HG03045 (cell line): Measurements from ENCODE around the gene DOCK10.

Experiments
- ATAC-seq: cut with Tn5 transposase; IDR thresholded peaks from one replicate; pipeline ENCODE4 v1.9.1; 2021; ENCODE audit warnings: mild to moderate bottlenecking, moderate library complexity; ENCODE audit not compliant: unreplicated experiment

DOCK10 gene

DNA sequence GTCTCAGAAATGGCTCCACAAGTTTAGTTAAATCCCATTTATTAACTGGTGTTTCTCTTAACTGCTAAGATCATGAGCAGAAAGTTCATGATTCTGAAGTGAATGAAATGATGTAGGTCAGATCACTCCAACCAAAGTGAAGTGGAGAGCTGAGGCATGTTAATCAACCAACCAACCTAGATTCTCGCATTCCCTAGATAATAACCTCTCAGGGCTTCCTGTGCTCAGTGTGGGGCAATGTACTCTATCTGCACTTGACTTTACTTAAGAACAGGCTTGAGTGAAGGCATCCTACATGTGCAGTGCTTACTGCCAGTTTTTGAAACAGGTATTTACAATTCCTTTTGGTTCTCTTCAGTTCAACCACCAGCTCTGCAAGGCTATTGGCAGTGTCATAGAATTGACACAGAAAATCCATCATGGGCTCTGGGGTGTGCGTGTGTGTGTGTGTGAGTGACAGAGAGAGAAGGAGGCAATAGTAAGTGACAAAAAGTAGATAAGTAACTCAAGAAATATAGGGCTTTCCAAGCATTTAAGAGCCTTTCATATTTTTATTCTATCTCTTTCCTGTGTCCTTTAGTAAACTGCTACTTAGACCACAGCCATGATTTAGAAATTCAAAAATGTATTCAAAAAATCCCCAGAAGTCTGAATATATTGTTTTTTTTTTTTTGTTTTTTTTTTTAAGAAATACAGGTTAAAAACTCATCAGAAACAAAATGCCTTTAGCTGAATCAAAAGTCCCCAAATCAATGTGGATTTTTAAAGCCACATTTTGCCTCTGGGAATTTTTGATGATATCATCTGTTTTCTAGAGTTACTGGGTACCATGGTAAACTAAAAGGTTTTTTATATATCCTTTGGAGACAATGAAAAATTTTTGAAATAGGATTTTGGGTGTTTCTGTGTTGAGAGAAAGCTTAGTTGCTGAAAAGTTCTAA is 28.6 kb downstream of the DOCK10 start:
- no peak for ATAC-seq

DNA sequence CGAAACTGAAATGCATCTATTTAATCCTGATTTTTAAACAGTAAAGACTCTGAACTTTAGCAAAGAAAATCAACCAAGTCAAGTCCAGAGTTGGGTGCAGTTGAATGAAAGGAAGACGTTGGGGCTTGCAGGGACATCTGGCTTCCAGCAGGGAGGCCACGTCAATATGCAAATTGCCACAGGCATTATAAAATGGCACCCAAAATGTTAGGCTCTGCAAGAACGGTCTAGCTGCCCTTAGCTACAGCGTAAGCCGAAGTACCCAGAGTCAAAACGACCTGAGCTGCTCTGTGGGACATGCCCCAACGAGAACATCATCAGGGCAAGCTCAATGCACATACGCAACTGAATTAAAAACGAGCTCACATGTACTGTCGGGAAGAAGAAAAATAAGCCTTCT is 30.7 kb downstream of the DOCK10 start:
- ATAC-seq: no peak

DNA sequence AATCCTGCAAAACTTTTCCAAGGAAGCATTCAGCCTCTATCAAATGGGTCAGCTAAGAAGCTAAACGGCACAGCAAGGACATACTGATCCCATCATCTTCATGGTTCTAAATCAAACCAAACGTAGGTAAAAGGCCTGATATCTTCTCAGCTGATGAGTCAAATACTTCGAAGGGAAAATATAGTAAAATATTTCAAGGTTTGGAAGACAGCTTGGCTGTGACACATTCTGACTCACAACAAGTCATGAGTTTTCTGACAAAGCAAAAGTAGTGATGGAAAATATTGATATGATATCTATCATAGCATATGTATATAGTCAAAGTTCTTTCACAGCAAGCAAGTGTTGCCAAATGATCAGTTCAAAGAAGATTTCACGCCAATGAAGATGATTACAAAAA is 31.5 kb downstream of the DOCK10 start:
- ATAC-seq: no peak

DNA sequence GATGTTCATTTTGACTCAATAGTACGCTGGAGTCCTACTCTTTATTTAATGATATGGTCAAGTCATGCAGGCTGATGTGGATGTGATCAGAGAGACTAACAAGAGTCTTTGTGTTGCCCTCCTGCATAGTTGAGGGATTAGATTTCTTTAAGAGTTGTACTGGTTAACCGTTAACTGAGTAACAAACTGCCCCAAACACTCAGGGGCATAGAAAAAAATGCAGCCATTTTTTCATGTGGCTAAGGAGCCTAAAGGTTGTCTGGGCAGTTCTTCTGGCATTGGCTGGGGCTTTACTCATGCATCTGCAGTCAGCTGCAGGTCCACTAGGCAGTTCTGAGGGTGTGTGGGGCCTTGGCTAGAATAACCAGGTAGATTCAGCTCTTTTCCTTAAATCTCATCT is 32.5 kb downstream of the DOCK10 start:
- ATAC-seq: no peak

DNA sequence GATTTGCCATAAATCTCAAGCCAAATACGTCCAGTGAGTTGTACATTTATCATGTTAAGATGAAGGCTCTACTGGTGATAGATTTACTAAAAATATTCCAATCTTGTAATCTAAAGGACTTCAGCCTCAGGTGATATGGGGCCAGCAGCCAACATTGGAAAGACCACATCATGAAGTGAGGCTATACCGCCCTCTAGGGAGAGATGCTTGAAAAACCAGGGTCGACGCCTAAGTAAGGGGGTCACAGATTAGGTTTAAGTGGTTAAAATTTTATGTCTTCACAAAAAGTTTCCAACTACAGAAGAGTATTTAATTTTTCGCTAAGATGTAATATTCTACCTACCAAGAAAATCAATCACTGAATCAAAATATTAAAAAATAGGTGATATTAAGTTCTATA is 33.3 kb downstream of the DOCK10 start:
- ATAC-seq: no peak

DNA sequence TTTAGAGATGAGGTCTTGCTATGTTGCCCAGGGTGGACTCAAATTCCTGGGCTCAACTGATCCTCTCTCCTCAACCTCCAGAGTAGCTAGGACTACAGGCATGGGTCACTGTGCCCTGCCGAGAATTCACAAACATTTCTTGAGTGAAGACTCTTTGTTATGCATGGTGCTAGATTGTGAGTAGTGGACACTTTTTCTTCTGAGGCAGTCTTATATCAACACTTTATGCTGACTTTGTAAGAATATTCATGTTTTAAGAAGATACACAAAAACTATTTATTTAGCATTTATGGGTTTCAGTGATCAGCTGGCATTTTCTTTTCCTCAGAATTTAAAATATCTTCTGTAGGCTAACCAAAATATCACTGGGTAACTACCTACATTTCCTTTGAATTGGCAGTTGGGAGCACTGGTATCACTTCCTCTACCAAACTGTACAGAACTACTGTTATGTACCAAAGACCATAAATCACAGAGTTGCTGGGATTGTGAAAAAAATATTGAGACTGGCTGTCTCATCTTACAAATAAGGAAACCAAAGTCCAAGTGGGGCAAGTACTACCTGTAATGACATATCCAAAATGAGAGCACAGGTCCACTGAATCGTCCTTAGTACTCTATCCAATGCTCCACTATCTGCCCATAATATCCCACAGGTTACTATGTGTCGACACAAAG is 34.0 kb downstream of the DOCK10 start:
- ATAC-seq: peak; percentile 66

DNA sequence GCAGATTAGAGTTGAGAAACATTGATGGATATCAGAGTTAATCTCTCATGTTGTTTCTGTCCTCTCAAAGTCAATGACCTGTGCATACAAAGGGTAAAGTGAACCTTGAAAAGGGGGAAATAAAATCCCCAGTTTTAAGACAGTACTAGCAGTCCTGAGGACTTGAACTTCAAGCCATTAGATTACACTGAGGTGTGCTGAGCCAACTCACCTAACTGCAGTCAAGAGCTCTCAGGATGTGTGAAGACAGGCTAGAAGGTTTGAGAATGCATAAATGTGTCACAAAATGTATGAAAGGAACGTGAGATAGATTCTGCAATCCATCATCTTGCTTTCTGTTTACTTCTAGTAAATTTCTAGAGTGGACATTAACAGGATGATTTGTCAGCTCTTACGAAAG is 35.5 kb downstream of the DOCK10 start:
- no peak for ATAC-seq

DNA sequence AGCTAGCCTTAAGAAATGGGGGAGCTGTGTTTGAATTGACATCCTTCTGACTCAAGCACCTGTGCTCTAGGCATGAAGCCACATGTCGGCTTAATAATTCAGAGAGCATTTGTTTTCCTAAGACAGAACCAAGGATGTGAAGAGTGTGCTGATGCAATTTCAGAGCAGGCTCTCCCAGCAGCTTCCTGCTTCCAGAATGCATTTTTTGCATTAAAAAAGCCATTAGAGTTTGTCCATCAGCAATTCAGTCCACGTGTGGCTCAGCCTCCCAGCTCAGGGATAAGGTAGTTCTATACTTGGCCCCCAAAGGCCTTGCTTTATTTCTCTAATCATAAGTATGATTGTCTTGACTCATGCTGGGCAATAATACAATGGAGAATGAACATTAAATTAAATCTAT is 37.7 kb downstream of the DOCK10 start:
- no peak for ATAC-seq

DNA sequence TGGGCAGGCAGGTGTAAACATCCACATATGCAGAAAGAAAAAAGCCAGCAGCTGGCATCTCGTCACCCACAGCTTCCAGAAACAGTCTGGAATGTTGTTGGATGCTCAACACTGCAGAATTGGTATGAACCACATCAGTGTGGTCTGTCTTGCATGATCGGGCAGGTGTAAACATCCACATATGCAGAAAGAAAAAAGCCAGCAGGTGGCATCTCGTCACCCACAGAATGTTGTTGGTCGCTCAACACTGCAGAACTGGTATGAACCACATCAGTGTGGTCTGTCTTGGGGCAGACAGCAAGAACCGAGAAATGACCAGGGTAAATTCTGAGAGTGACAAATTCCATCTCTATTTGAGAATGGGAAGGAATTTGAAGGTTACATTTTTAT is 39.6 kb downstream of the DOCK10 start:
- peak; percentile 80 for ATAC-seq

DNA sequence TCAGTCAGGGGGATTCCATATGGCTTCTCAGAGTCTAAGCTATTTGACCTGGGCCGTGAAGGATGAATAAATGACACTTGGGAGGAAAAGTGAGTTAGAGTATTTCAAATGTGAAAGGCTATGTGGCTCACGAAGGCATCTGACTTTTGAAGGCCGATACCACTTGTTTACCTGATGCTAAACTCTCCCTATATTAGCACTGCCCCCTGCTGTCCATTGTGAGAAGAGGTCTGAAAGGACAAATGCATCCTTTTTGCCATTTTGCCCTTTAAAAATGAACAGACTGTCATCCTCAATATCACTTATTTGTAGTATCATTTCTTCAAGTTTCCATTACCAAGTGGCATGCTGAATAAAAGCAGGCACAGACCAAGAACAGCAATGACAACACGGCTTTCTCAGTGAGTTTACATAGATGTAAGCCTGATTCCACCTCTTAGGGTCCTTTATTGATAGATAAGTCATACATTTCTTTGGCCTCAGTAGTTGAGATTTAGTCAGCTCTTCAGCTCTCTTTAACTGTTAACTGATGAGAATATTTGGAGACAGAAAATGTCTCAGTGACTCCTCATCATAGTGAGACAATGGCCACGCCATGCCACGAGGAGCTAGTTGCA is 40.1 kb downstream of the DOCK10 start:
- no peak for ATAC-seq

DNA sequence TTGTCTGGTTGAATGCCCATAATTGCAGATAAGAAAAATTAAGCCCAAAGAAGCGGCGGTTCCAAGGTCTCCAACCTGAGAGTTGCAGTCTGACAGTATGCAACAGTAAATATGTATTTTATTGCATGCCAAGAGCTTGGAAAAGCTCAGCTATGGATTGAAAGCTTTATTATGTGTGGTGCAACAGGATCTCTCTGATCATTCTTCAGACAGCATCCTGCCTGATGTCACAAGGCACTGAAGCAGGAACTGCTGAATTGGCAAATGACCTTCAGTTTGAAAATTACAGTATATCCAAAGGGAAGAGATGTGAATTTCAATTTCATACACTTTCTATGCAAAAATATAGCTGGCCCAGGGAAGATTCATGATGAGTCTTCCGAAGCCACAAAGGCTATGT is 42.5 kb downstream of the DOCK10 start:
- ATAC-seq: no peak

DNA sequence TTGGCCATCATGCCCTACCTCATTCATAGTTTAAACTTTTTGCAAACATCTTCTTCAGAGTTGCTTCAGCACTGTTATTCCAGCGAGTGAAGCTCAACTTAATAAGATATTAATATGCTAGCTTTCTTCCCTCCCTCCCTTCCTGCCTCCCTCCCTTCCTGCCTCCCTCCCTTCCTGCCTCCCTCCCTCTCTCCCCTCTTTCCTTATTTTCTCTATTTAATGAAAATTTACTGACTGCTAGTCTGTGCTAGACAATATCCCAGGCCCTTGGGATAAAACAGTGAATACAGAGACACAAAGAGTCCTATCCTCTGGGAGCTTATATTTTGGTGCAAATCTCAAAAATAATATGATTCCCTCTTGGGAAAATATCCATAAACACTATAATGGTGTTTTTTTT is 42.9 kb downstream of the DOCK10 start:
- no peak for ATAC-seq

DNA sequence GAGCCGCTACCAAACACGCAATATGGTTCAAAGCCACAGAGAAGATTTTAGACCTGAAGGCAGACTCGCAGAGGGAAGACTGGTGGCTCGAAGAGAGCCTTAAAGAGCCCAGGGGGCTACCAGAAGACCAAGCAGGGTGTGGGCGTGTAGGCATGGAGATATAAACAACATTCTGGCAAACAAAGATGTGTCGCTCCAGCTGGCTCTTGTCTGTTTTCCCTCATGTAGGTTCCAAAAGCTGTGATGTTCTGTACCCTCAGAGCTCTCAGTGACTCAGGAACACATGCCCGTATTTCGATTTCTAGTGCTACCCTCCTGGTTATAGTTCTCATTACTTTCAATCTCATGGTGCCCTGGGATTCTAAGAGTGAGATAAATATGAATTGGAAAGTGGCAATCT is 44.5 kb downstream of the DOCK10 start:
- ATAC-seq: no peak

DNA sequence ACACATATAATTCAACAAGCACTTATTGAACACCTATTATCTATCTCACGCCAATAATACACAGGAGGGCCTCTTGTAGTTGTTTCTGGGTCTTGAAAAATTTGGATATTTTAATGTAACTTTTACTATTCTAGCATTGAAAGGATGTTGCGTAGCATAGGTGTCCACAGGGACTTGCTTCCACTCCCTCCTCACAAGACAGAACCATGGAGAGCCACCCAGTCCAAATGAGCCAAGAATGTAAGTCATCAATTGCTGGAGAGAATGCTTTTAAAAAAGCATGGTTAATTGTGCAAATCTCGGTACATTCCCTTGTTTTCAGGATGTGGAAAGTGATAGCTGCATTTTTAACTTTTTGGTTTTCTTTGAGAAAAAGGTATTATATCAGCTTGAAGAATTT is 46.8 kb downstream of the DOCK10 start:
- ATAC-seq: no peak

DNA sequence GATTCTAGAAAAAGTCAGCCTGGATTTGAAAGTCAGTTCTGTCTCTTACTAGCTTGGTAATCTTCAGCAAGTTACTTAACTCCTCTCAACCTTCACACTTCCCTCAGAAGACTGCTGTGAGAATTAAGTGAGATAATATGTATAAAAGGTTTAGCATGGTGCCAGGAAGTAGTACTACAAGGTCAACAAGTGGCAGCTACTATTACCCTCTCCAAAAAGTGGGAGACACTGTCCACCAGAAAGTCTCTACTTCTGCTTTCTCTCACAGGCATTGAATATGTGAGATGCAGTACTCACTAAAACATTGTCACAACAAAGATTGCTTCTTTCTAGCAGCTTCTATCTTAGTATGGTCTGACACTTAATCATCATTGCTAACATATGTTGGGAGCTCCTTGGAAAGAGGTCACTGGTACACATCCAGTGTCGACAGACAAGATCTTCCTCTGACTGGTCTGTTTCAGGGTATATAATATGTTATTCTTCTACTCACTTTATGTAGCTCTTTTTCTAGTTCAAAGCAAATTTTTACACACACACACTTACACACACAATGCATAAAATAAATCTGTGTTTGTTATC is 47.9 kb downstream of the DOCK10 start:
- no peak for ATAC-seq

DNA sequence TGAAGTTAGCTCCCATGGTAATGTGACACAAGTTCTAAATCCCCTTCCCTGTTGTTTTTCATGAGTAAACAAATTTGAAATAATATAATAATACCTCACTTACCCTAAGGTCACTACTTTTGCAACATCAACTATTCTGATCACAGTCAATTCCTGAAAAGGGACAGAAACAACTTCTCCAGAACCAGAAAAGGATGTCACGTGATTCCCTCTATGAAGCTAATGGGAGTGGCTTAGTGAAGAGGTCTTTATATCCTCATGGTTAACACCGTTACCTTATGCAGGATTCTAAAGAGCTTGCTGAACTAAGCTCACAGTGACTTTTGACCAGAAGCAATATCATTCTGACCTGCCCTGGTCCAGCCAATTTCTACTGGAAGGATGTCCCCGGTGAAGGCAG is 51.6 kb downstream of the DOCK10 start:
- ATAC-seq: no peak

DNA sequence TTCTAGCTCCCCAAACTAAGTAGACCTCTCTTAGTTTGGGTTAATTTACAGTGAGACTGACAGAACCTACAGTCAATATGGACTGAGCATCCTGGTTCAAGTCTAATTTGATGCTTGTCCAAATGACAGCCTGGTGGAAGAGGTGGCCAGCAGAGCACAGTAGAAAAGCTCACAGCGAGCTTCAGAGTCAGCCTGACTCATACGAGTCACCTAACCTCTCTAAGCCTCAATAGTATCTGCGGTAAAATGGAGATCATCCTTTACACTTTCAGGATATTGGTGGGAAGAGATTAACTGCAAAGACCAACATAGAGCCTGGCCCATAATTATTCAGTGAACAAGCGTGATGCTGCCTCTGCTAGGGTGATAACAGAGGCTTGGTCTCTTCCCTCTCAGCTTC is 54.5 kb downstream of the DOCK10 start:
- ATAC-seq: no peak

DNA sequence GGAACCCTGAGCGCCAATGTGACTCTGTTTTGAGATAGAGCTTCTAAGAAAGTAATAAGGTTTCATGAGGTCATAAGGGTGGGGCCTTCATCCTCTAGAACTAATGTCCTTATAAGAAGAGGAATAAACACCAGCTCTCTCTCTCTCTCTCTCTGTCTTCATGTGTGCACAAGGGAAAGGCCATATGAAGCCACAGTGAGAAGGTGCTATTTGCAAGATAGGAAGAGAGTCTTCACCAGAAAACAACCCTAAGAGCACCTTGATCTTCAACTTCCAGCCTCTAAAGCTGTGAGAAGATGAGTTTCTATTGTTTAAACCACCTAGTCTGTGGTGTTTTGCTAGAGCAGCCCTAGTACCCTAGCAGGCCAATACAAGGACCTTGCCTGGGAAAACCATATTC is 55.8 kb downstream of the DOCK10 start:
- ATAC-seq: no peak

DNA sequence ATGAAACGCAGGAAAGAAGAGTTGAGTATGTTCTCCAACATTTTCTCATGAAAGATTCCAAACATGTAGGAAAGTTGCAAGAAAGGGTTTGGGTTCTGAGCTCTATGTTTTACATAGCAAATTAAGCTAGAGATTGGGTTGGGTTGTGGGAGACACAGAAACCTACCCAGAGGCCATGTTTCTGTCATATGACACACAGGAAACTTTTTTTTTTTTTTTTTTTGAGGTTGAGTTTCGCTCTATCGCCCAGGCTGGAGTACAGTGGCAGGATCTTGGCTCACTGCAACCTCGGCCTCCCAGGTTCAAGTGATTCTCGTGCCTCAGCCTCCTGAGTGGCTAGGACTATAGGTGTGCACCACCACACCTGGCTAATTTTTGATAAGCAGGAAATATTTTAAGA is 57.6 kb downstream of the DOCK10 start:
- no peak for ATAC-seq

DNA sequence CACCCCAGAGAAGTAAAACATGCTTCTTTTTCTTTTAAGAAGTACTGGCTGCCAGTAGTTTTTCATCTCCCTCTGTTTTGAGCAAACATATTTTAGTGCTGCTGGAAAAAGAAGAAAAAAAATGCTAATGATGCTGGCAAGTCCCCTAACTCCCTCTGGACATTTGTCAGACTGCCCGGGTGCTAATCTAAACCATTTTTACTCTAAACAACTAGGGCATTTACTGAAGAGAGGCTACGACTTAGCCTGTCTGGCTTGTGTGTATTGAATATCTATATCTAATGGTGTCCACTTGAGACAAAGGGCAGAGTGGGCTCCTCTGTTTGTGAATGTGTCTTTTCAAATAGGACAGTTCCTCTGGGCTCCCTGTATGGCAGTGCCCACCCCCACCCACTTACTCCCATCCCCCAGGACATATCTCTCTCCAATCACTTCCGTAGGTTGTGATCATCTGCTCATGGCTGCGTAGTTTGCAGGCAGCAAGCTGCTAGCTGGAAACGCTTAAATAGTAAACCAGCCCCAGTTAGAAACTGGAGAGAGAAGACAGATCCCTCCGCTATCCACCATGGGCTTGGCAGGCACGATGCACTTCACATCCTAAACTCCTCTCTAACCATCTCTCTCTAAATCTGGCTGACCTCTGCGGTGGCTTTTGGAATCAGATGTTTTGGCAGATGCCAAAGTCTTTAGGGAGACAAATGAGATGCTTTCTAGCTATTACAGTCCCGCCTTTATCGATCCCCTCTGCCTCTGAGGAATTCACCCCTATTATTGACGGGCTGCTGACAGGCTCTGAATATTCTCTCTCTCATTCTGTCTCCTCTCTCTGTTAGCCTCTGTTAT is 58.3 kb downstream of the DOCK10 start:
- ATAC-seq: no peak
